HG03354 (cell line): ENCODE results near the gene RETREG3.

Experiments
- ATAC-seq: cut with Tn5 transposase; IDR thresholded peaks from one replicate; pipeline ENCODE4 v1.9.1; 2021; ENCODE audit warnings: mild to moderate bottlenecking; ENCODE audit not compliant: unreplicated experiment, poor library complexity, severe bottlenecking

The RETREG3 gene

DNA sequence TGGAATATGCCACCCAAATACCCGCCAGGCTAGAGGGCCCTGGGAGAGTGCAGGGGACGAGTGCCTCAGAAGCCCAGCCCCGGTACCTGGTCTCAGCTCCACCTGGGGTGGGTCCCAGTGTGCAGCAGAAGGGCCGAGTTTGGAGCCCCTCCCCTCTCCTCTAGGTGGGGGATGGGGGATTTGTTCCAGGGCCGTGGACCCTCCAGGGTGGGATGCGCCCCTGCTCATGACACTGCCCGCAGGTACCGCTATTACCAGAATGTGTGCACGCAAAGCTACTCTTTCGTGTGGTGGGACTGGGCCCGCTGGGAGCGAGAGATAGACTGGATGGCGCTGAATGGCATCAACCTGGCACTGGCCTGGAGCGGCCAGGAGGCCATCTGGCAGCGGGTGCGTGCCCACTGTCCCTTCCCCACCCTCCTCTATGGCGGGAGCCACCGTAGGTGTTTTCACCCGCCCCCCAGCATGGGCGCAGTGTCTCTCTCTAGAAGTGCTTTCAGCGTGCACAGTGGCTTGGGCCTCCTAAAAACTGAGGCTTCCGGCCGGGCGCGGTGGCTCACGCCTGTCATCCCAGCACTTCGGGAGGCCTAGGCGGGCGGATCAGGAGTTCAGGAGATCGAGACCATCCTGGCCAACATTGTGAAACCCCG lies 71.9 kb downstream of the RETREG3 start:
- ATAC-seq: no peak

DNA sequence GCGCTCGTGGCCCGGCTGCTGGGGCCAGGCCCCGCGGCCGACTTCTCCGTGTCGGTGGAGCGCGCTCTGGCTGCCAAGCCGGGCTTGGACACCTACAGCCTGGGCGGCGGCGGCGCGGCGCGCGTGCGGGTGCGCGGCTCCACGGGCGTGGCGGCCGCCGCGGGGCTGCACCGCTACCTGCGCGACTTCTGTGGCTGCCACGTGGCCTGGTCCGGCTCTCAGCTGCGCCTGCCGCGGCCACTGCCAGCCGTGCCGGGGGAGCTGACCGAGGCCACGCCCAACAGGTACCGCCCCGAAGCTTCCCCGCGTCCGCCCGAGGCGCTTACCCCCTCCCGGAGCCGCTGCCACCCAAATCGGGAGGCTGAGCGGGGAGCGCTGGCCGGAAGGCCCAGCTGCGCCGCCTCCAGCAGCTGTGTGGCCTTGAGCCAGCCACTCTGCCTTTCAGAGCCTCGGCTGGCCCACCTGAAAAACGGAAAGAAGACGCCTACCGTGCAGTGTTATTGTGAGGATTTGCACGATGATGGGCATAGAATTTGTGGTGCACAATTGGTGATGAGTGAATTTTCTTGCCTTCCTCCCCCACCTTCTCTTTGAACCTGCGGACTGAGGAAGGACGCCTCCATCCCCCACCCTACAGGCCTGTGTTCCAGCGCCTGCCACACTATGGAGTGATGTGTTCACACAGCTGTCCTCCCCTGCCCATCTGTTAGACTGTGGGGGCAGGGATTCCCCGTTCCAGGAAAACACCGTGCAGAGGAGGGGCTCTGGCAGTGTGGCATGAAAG lies 72.6 kb downstream of the RETREG3 start:
- ATAC-seq: peak; percentile 72

DNA sequence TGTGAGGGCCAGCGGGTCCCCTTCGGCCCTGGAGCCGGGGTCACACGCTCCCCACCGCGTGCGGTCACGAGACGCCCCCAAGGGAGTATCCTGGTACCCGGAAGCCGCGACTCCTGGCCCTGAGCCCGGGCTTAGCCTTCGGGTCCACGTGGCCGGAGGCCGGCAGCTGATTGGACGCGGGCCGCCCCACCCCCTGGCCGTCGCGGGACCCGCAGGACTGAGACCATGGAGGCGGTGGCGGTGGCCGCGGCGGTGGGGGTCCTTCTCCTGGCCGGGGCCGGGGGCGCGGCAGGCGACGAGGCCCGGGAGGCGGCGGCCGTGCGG lies 73.2 kb downstream of the RETREG3 start, which contains the start of gene NAGLU:
Gene NAGLU, plus strand, starts transcription at position 194 of the 324 bp plus-strand sequence. Its CDS starts 32 bp downstream, at position 226.
- ATAC-seq: peak; percentile 82

DNA sequence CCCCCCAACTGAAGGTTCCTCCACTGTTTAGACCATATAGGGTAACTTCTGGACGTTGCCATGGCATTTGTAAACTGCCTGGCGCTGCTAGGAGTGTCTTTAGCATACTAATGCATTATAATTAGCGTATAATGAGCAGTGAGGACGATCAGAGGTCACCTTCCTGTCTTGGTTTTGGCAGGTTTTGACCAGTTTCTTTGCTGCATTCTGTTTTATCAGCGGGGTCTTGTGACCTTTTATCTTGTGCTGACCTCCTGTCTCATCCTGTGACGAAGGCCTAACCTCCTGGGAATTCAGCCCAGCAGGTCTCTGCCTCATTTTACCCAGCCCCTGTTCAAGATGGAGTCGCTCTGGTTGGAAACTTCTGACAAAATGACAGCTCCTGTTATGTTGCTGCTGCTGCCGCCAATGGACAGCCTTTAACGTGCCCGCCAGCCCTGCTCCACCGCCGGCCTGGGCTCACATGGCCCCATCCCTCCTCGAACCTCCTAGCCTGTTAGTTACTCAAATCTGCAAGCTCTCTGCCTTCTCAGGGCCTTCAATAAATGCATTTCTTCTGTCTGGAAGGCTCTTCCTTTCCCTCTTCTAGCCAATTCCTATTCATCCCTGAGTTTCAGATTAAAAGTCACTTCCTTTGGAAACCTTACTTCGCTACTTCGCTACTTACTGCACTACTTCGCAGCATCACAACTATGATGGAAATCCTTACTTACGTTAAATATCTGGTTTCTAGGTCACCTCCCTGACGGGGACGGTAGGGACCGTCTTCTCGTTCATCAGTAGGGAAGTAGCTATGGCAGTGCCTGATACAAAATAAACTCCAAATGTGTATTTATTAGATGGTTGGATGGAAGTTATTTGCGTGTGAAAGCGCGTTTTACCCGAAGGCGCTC lies 73.8 kb downstream of the RETREG3 start:
- no peak for ATAC-seq

DNA sequence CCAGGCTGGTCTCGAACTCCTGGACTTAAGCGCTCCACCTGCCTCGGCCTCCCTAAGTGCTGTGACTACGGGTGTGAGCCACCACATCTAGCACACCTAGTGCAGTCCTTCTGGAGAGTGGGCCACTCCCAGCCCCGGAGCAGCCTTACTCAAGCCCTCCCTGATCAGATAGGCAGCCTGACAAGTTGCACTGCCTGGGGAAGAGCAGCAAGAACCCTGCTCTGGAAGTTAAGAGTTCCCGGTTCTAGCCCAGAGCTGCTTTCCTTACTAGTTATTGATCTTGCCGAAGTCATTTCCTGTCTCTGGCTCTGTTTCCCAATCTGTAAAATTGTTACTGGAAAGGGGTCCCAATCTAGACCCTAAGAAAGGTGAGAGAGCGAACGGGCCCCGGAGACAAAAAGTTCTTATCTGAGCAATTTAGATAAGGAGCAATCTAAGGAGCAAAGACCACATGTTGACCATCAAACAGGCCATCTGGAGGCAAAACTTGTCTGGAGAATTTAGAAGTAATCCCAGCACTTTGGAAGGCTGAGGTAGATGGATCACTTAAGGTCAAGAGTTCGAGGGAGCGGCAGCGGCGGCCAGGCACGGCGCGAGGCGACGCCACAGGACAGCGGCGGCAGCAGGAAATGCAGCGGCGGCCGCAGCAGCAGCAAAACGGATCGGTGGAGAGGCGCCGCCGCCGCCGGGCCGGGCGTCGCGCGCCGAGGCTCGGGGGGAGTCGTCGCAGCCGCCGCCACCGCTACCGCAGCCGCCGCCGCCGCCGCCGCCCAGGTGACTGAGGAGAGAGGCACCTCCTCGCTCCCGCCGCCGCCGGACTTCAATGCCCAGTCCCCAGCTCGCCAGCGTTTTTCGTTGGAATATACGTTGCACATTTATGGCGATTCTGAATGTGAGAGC lies 77.5 kb downstream of the RETREG3 start:
- ATAC-seq: no peak

DNA sequence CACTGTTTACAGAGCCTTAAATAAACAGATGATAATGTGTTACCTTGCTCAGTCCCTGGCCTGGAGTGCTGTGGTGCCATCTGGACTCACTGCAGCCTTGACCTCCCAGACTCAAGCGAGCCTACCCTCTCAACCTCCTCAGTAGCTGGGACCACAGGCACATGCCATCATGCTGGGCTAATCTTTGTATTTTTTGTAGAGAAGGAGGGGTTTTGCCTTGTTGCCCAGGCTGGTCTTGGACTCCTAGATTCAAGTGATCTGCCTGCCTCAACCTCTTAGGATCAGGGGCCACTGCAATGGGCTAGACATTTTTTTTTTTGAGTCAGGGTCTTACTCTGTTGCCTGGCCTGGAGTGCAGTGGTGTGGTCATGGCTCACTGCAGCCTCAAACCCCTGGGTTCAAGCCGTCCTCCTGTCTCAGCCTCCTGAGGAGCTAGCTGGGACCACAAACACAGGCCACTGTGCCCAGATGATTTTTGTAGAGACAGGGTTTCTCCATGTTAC lies 78.2 kb downstream of the RETREG3 start:
- ATAC-seq: no peak
